Measurements from ENCODE around the gene APBB1.

APBB1 gene

GRCh38 chr11:6453152-6453551 lies 34.3 kb upstream of the APBB1 start:
- CTCF ChIA-PET: interaction anchor here (1.0 to 2.4 kb wide), 5 partner anchors 9 to 74 kb away, joined by 3 to 15 read pairs (median 6); partner anchors contain the start of gene HPX
- WGBS (ENCODE audit: insufficient coverage): 93% methylated on average over 2 of the region's 2 CpGs
- no peaks in the 10 kb centered on the region for H3K9me3 ChIP-seq (ENCODE audit: control extremely low read depth in 1 of 5, control insufficient read depth in 4 of 5, insufficient read depth in 2 of 5, low read depth in 1 of 5, low read length in 4 of 5)
- H3K27me3 ChIP-seq (replicated peaks in 2 of 5; ENCODE audit: control insufficient read depth in 4 of 5, insufficient read depth in 5 of 5, low read length in 4 of 5): no peaks in the 10 kb centered on the region
- H3K4me1 ChIP-seq (ENCODE audit: control extremely low read depth in 1 of 4, control insufficient read depth in 4 of 4, insufficient read depth in 4 of 4, low read length in 3 of 4): no peaks in the 10 kb centered on the region
- H3K36me3 ChIP-seq (ENCODE audit: control insufficient read depth in 4 of 4, insufficient read depth in 4 of 4, low read length in 3 of 4): peaks cover 2 to 67% (median 32%) of the 10 kb centered on the region in 4 experiments
- POLR2A ChIA-PET: no interaction called here
- no peak overlapping the region for H3K27ac ChIP-seq (ENCODE audit: insufficient read depth in 1 of 2, low read depth in 1 of 2, low read length in 2 of 2, poor library complexity in 1 of 2, severe bottlenecking in 2 of 2)
- no peak for DNase-seq
- no peak overlapping the region for H3K4me3 ChIP-seq (ENCODE audit: control insufficient read depth in 1 of 7, extremely low read depth in 1 of 7, insufficient read depth in 4 of 7, low read depth in 2 of 7, low read length in 6 of 7)

DNA sequence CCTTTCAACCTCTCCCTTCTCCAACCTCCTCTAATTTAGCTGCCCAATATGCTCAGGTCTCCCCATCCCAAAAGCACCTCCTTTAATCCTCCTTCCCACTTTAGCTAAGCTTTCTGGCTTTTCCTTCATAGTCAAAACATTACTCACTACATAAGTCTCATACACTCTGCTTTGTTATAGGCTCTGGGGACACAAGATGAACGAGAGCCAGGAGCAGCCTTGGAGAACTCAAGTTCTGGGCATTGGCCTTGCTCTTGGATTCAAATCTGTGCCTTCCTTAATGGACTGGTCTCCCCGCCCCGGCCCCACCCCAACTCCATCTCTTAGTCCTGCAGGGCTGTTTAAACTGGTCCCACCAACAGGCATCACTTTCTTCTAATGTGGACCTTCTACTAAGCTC lies 33.3 kb upstream of the APBB1 start:
- H3K4me1 ChIP-seq (ENCODE audit: control extremely low read depth in 1 of 4, control insufficient read depth in 4 of 4, insufficient read depth in 4 of 4, low read length in 3 of 4): no peaks in the 10 kb centered on the region
- DNase-seq: no peak
- POLR2A ChIA-PET: no interaction called here
- no peak overlapping the region for H3K27ac ChIP-seq (ENCODE audit: insufficient read depth in 1 of 2, low read depth in 1 of 2, low read length in 2 of 2, poor library complexity in 1 of 2, severe bottlenecking in 2 of 2)
- H3K27me3 ChIP-seq (replicated peaks in 2 of 5; ENCODE audit: control insufficient read depth in 4 of 5, insufficient read depth in 5 of 5, low read length in 4 of 5): no peaks in the 10 kb centered on the region
- peaks cover 2 to 57% (median 32%) of the 10 kb centered on the region in 4 experiments for H3K36me3 ChIP-seq (ENCODE audit: control insufficient read depth in 4 of 4, insufficient read depth in 4 of 4, low read length in 3 of 4)
- 92% methylated on average over 3 of the region's 3 CpGs for WGBS (ENCODE audit: insufficient coverage)
- no peaks in the 10 kb centered on the region for H3K9me3 ChIP-seq (ENCODE audit: control extremely low read depth in 1 of 5, control insufficient read depth in 4 of 5, insufficient read depth in 2 of 5, low read depth in 1 of 5, low read length in 4 of 5)
- no peak overlapping the region for H3K4me3 ChIP-seq (ENCODE audit: control insufficient read depth in 1 of 7, extremely low read depth in 1 of 7, insufficient read depth in 4 of 7, low read depth in 2 of 7, low read length in 6 of 7)
- CTCF ChIA-PET: interaction anchor here (0.9 to 2.4 kb wide), 5 partner anchors 8 to 73 kb away, joined by 3 to 15 read pairs (median 6); no protein-coding TSS in a partner anchor

DNA sequence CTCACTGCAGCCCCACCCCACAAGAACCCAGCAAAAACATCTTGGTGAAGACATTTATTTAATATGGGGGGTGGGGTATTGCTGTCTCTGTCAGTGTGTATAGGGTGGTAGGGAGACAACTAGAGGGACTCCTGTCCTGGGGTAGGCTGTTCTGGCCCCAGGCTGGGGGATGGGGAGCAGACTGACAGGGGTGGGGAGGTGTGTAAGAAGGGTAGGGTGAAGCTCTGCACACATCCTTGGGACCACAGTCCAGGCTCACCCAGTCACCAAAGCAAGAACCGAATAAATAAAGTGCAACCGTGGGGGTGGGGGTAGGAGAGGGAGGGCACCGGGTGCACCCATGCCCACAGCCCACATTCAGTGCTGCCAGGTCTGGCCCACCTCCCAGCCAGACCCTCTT lies 29.7 kb upstream of the APBB1 start:
- Histone ChIP-seq H3K27me3 (replicated peaks in 2 of 5; ENCODE audit: control insufficient read depth in 4 of 5, insufficient read depth in 5 of 5, low read length in 4 of 5) (no peaks in the 10 kb centered on the region), H3K4me3 (ENCODE audit: control insufficient read depth in 1 of 7, extremely low read depth in 1 of 7, insufficient read depth in 4 of 7, low read depth in 2 of 7, low read length in 6 of 7) (no peak overlapping the region), H3K9me3 (ENCODE audit: control extremely low read depth in 1 of 5, control insufficient read depth in 4 of 5, insufficient read depth in 2 of 5, low read depth in 1 of 5, low read length in 4 of 5) (no peaks in the 10 kb centered on the region), H3K27ac (ENCODE audit: insufficient read depth in 1 of 2, low read depth in 1 of 2, low read length in 2 of 2, poor library complexity in 1 of 2, severe bottlenecking in 2 of 2) (no peak overlapping the region), H3K4me1 (ENCODE audit: control extremely low read depth in 1 of 4, control insufficient read depth in 4 of 4, insufficient read depth in 4 of 4, low read length in 3 of 4) (no peaks in the 10 kb centered on the region), H3K36me3 (ENCODE audit: control insufficient read depth in 4 of 4, insufficient read depth in 4 of 4, low read length in 3 of 4) (peaks cover 0 to 30% (median 14%) of the 10 kb centered on the region in 4 experiments)
- ChIA-PET CTCF (interaction anchor here (1.0 to 22.9 kb wide), 3 partner anchors 9 to 82 kb away, joined by 3 to 464 read pairs (median 4); partner anchors contain the start of gene SMPD1), POLR2A (no interaction called here)
- DNase-seq: no peak
- no CpG with 5 or more reads among the region's 3 CpGs for WGBS (ENCODE audit: insufficient coverage)

GRCh38 chr11:6443269-6444003 lies 24.5 kb upstream of the APBB1 start:
- Histone ChIP-seq H3K36me3 (ENCODE audit: control insufficient read depth in 4 of 4, insufficient read depth in 4 of 4, low read length in 3 of 4) (no peaks in the 10 kb centered on the region), H3K27me3 (replicated peaks in 2 of 5; ENCODE audit: control insufficient read depth in 4 of 5, insufficient read depth in 5 of 5, low read length in 4 of 5) (no peaks in the 10 kb centered on the region), H3K27ac (ENCODE audit: insufficient read depth in 1 of 2, low read depth in 1 of 2, low read length in 2 of 2, poor library complexity in 1 of 2, severe bottlenecking in 2 of 2) (no peak overlapping the region), H3K4me3 (ENCODE audit: control insufficient read depth in 1 of 7, extremely low read depth in 1 of 7, insufficient read depth in 4 of 7, low read depth in 2 of 7, low read length in 6 of 7) (no peak overlapping the region), H3K4me1 (ENCODE audit: control extremely low read depth in 1 of 4, control insufficient read depth in 4 of 4, insufficient read depth in 4 of 4, low read length in 3 of 4) (peaks cover 0 to 5% (median under 1%) of the 10 kb centered on the region in 4 experiments), H3K9me3 (ENCODE audit: control extremely low read depth in 1 of 5, control insufficient read depth in 4 of 5, insufficient read depth in 2 of 5, low read depth in 1 of 5, low read length in 4 of 5) (no peaks in the 10 kb centered on the region)
- POLR2A ChIA-PET: interaction anchor here (0.5 to 1.2 kb wide), 2 partner anchors 24 to 64 kb away, joined by 4 to 9 read pairs; no protein-coding TSS in a partner anchor
- WGBS (ENCODE audit: insufficient coverage): 29% methylated on average over 4 of the region's 5 CpGs
- CTCF ChIA-PET: interaction anchor here (0.7 to 22.9 kb wide), 26 partner anchors 9 to 259 kb away, joined by 3 to 464 read pairs (median 6); partner anchors contain the start of genes APBB1, ARFIP2, SMPD1 and TIMM10B
- DNase-seq: peak; percentile 50 to 68 (median 60)

- Histone ChIP-seq H3K9me3 (ENCODE audit: control extremely low read depth in 1 of 5, control insufficient read depth in 4 of 5, insufficient read depth in 2 of 5, low read depth in 1 of 5, low read length in 4 of 5) (no peaks in the 10 kb centered on the region), H3K27me3 (replicated peaks in 2 of 5; ENCODE audit: control insufficient read depth in 4 of 5, insufficient read depth in 5 of 5, low read length in 4 of 5) (no peaks in the 10 kb centered on the region), H3K4me3 (ENCODE audit: control insufficient read depth in 1 of 7, extremely low read depth in 1 of 7, insufficient read depth in 4 of 7, low read depth in 2 of 7, low read length in 6 of 7) (no peak overlapping the region), H3K27ac (ENCODE audit: insufficient read depth in 1 of 2, low read depth in 1 of 2, low read length in 2 of 2, poor library complexity in 1 of 2, severe bottlenecking in 2 of 2) (no peak overlapping the region), H3K36me3 (ENCODE audit: control insufficient read depth in 4 of 4, insufficient read depth in 4 of 4, low read length in 3 of 4) (no peaks in the 10 kb centered on the region), H3K4me1 (ENCODE audit: control extremely low read depth in 1 of 4, control insufficient read depth in 4 of 4, insufficient read depth in 4 of 4, low read length in 3 of 4) (peaks cover 0 to 15% (median 10%) of the 10 kb centered on the region in 4 experiments)
- ChIA-PET POLR2A (no interaction called here), CTCF (interaction anchor here (1.3 to 22.9 kb wide), 11 partner anchors 12 to 260 kb away, joined by 3 to 464 read pairs (median 10); partner anchors contain the start of genes APBB1, SMPD1 and TRIM3)
- WGBS (ENCODE audit: insufficient coverage): 86% methylated on average over 4 of the region's 4 CpGs
- no peak for DNase-seq
Observed at GRCh38 chr11:6442441-6442840, 23.5 kb upstream of the APBB1 start.

DNA sequence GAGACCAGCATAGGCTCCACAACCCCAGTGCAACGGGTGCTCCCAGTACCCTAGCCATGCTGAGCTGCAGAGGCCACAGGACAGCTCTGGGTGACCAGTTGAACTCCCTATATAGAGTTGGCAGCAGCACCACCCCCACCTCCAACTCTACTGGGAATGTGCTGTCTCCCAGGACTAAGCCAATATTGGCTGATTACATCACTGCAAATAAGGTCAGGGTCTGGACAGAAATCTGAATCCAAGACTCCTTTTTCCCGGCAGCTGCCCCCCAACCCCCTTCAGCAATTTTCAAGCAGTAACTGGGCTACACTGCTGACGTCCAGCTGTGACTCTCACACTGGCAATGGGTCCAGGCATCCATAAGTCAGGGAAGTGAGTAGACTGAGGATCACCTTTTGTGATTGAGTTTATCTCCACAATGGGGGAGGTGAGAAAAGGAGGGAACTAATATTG lies 22.0 kb upstream of the APBB1 start, which contains the start of gene HPX:
HPX (minus strand) TSS at position 82 of the 453 bp plus-strand sequence; CDS start at position 58, 24 bp downstream.
- CTCF ChIA-PET: interaction anchor here (1.1 to 22.9 kb wide), 12 partner anchors 10 to 67 kb away, joined by 3 to 464 read pairs (median 6); partner anchors contain the start of genes APBB1, ARFIP2, SMPD1 and TIMM10B

More for the DNA sequence above, 22.0 kb upstream of the APBB1 start, which contains the start of gene HPX:
- no peak within 1 kb of the TSS for H3K27ac ChIP-seq (ENCODE audit: insufficient read depth in 1 of 2, low read depth in 1 of 2, low read length in 2 of 2, poor library complexity in 1 of 2, severe bottlenecking in 2 of 2)
- H3K9me3 ChIP-seq (ENCODE audit: control extremely low read depth in 1 of 5, control insufficient read depth in 4 of 5, insufficient read depth in 2 of 5, low read depth in 1 of 5, low read length in 4 of 5): no peaks in the 10 kb centered on the region
- 82% methylated on average over 2 of the region's 3 CpGs for WGBS (ENCODE audit: insufficient coverage)
- peaks cover 0 to 3% (median 0%) of the 10 kb centered on the region in 5 experiments for H3K27me3 ChIP-seq (replicated peaks in 2 of 5; ENCODE audit: control insufficient read depth in 4 of 5, insufficient read depth in 5 of 5, low read length in 4 of 5)
- peaks cover 0 to 15% (median 10%) of the 10 kb centered on the region in 4 experiments for H3K4me1 ChIP-seq (ENCODE audit: control extremely low read depth in 1 of 4, control insufficient read depth in 4 of 4, insufficient read depth in 4 of 4, low read length in 3 of 4)
- no peak for DNase-seq
- POLR2A ChIA-PET: no interaction called here
- no peaks in the 10 kb centered on the region for H3K36me3 ChIP-seq (ENCODE audit: control insufficient read depth in 4 of 4, insufficient read depth in 4 of 4, low read length in 3 of 4)
- H3K4me3 ChIP-seq (ENCODE audit: control insufficient read depth in 1 of 7, extremely low read depth in 1 of 7, insufficient read depth in 4 of 7, low read depth in 2 of 7, low read length in 6 of 7): no peak within 1 kb of the TSS

Measured in common myeloid progenitor, CD34-positive (primary cell).